ENCODE measurements around the gene ERP27. TPM values are rescaled to one million over a fixed set of nuclear protein-coding genes. Genes with fewer than 3 reads are reported as not detected.

The ERP27 gene
- total and polyA plus RNA-seq, 2 donors (not counting 1 experiment from before 2014, with no cell fraction given): 0.10 to 0.17 TPM

- DNase-seq (ENCODE audit: low read depth in 2 of 2): no peak
- Histone ChIP-seq H3K4me2 (ENCODE audit: extremely low read depth, insufficient read depth, low read length) (no peak overlapping the region), H3K27ac (ENCODE audit: insufficient read depth, low read length) (no peak overlapping the region), H3K27me3 (ENCODE audit: control insufficient read depth, insufficient read depth, low read length) (no peaks in the 10 kb centered on the region), H3K79me2 (ENCODE audit: control insufficient read depth, insufficient read depth, low read length) (no peaks in the 10 kb centered on the region), H3K9ac (ENCODE audit: insufficient read depth, low read length) (no peak overlapping the region), H3K36me3 (ENCODE audit: control insufficient read depth, insufficient read depth, low read length) (no peaks in the 10 kb centered on the region), H3K9me3 (ENCODE audit: control insufficient read depth, insufficient read depth, low read depth, low read length) (no peaks in the 10 kb centered on the region), H3K4me1 (ENCODE audit: control insufficient read depth, extremely low read depth, insufficient read depth, low read length) (peaks cover 3% of the 10 kb centered on the region), H4K20me1 (ENCODE audit: control insufficient read depth, extremely low read depth, insufficient read depth, low read length) (no peaks in the 10 kb centered on the region), H3K4me3 (replicated peaks in 1 of 4; ENCODE audit: control extremely low read depth in 1 of 4, insufficient read depth in 1 of 4, low read depth in 3 of 4, low read length in 4 of 4) (no peak overlapping the region), H2AFZ (ENCODE audit: low read length) (no peak overlapping the region)
- no peak for TF ChIP-seq EZH2 (IDR thresholded peaks at IDR 0.05; ENCODE audit: low read length, missing control alignments)
- TF ChIP-seq CTCF (conservative IDR thresholded peaks at IDR 0.05 in 1 of 2, IDR thresholded peaks at IDR 0.05 in 1 of 2; ENCODE audit: low read depth in 1 of 2, low read length in 2 of 2): no peak
Measured at GRCh38 chr12:14924541-14924940, 13.8 kb downstream of the ERP27 start.

- Histone ChIP-seq H4K20me1 (ENCODE audit: control insufficient read depth, extremely low read depth, insufficient read depth, low read length) (no peaks in the 10 kb centered on the region), H3K4me1 (ENCODE audit: control insufficient read depth, extremely low read depth, insufficient read depth, low read length) (peaks cover 2% of the 10 kb centered on the region), H3K4me3 (replicated peaks in 1 of 4; ENCODE audit: control extremely low read depth in 1 of 4, insufficient read depth in 1 of 4, low read depth in 3 of 4, low read length in 4 of 4) (no peak overlapping the region), H3K27ac (ENCODE audit: insufficient read depth, low read length) (no peak overlapping the region), H2AFZ (ENCODE audit: low read length) (no peak overlapping the region), H3K79me2 (ENCODE audit: control insufficient read depth, insufficient read depth, low read length) (no peaks in the 10 kb centered on the region), H3K27me3 (ENCODE audit: control insufficient read depth, insufficient read depth, low read length) (no peaks in the 10 kb centered on the region), H3K9me3 (ENCODE audit: control insufficient read depth, insufficient read depth, low read depth, low read length) (no peaks in the 10 kb centered on the region), H3K9ac (ENCODE audit: insufficient read depth, low read length) (no peak overlapping the region), H3K4me2 (ENCODE audit: extremely low read depth, insufficient read depth, low read length) (no peak overlapping the region), H3K36me3 (ENCODE audit: control insufficient read depth, insufficient read depth, low read length) (no peaks in the 10 kb centered on the region)
- DNase-seq (ENCODE audit: low read depth in 2 of 2): no peak
- TF ChIP-seq EZH2 (IDR thresholded peaks at IDR 0.05; ENCODE audit: low read length, missing control alignments) (no peak), CTCF (conservative IDR thresholded peaks at IDR 0.05 in 1 of 2, IDR thresholded peaks at IDR 0.05 in 1 of 2; ENCODE audit: low read depth in 1 of 2, low read length in 2 of 2) (no peak)
Measured at GRCh38 chr12:14923944-14924343, 14.4 kb downstream of the ERP27 start.

- Histone ChIP-seq H3K4me3 (replicated peaks in 1 of 4; ENCODE audit: control extremely low read depth in 1 of 4, insufficient read depth in 1 of 4, low read depth in 3 of 4, low read length in 4 of 4) (no peak overlapping the region), H3K79me2 (ENCODE audit: control insufficient read depth, insufficient read depth, low read length) (no peaks in the 10 kb centered on the region), H3K4me2 (ENCODE audit: extremely low read depth, insufficient read depth, low read length) (no peak overlapping the region), H3K4me1 (ENCODE audit: control insufficient read depth, extremely low read depth, insufficient read depth, low read length) (no peaks in the 10 kb centered on the region), H4K20me1 (ENCODE audit: control insufficient read depth, extremely low read depth, insufficient read depth, low read length) (no peaks in the 10 kb centered on the region), H3K9me3 (ENCODE audit: control insufficient read depth, insufficient read depth, low read depth, low read length) (no peaks in the 10 kb centered on the region), H2AFZ (ENCODE audit: low read length) (no peak overlapping the region), H3K27ac (ENCODE audit: insufficient read depth, low read length) (no peak overlapping the region), H3K9ac (ENCODE audit: insufficient read depth, low read length) (no peak overlapping the region), H3K27me3 (ENCODE audit: control insufficient read depth, insufficient read depth, low read length) (no peaks in the 10 kb centered on the region), H3K36me3 (ENCODE audit: control insufficient read depth, insufficient read depth, low read length) (no peaks in the 10 kb centered on the region)
- no peak for TF ChIP-seq CTCF (conservative IDR thresholded peaks at IDR 0.05 in 1 of 2, IDR thresholded peaks at IDR 0.05 in 1 of 2; ENCODE audit: low read depth in 1 of 2, low read length in 2 of 2)
- TF ChIP-seq EZH2 (IDR thresholded peaks at IDR 0.05; ENCODE audit: low read length, missing control alignments): no peak
- DNase-seq (ENCODE audit: low read depth in 2 of 2): no peak
Measured at GRCh38 chr12:14921218-14921617, 17.1 kb downstream of the ERP27 start.

Data from fibroblast of lung (primary cell).